ENCODE measurements around the gene MED26. TPM values are rescaled to one million over a fixed set of nuclear protein-coding genes. Genes with fewer than 3 reads are reported as not detected.
"Not testable (repeated sequence)": the region's sequence is repeated elsewhere in the genome, so short reads cannot be mapped to it uniquely, and the experiment has no call there.

MED26 gene
- polyA plus RNA-seq, 10 donors, result 4.5 to 6.8 (median 6.0) TPM

GRCh38 chr19:16575861-16576689, 51.9 kb downstream of the MED26 start:
- no peak for DNase-seq

- DNase-seq, result no peak
Measured at GRCh38 chr19:16575282-16575681, 52.7 kb downstream of the MED26 start.

- DNase-seq, result no peak
Measured at GRCh38 chr19:16573925-16574324, 54.1 kb downstream of the MED26 start.

DNA sequence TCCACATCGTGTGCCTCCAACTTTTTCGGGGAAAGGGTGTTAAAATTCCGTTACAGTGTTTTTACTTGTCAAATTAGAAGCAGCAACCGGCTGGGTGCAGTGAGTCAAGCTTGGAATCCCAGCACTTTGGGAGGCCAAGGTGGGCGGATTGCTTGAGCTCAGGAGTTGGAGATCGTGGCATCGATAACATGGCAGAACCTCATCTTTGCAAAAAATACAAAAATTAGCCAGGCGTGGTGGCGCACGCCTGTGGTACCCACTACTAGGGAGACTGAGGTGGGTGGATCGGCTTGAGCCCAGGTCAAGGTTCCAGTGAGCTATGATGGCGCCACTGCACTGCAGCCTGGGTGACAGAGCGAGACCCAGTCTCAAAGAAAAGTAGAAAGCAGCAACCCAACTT, 54.7 kb downstream of the MED26 start:
- DNase-seq, result no peak

GRCh38 chr19:16572332-16573211, 55.4 kb downstream of the MED26 start, which contains the start of gene SLC35E1:
Gene SLC35E1, minus strand, starts transcription at chr19:16572415. Its CDS starts 51 bp downstream, at chr19:16572364.
- DNase-seq, result peak; percentile 96 to 98 (median 96)

- peak in 1 of 3 donors; percentile 61 for DNase-seq
Measured at GRCh38 chr19:16571822-16572331, 56.1 kb downstream of the MED26 start.

GRCh38 chr19:16571283-16571682, 56.7 kb downstream of the MED26 start:
- DNase-seq, result peak in 1 of 3 donors; percentile 30

DNA sequence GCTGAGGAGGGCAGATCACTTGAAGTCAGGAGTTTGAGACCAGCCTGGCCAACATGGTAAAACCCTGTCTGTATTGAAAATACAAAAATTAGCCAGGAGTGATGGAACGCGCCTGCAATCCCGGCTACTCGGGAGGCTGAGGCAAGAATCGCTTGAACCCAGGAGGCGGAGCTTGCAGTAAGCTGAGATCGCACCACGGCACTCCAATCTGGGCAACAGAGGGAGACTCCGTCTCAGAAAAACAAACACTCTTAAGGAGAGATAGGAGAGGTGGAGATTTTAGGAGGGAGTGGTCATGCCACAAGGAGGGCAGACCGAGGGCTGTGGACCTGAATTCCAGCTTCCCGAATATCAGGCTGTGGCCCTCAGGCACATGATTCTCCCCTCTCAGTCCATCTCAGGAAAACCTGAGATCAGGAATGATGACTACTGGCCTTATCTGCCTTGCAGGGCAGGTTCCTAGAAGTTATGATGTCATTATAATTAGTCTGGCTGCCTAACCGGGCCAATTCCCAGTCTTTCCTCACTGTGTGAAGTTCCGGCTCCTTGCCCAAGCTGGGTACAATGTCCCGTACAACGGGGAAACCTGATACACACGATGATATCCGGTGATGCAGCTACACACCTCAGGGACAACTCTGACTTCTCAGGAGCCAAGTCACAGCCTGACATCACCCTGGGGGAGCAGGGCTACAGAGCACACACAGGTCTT, 58.2 kb downstream of the MED26 start:
- no peak for DNase-seq

- DNase-seq, result no peak
Measured at GRCh38 chr19:16566702-16567101, 61.3 kb downstream of the MED26 start.

DNA sequence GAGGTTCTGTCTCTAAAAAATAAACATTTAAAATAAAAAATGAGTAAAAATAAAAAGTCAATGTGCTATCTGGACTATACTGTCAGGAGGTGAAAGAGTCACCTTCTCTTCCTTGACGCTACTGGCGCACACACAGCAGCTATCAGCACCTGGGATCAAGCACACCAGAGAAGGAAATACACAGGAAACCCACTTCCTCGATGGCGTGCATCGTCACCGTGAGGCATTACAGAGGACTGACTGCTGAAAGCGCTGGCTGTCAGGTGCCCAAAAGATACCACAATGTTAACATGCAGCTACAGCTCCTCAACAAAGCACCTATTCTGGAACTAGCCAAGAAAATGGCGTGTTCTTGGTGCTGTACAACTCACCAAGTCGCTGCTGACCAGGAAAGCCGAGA, 61.8 kb downstream of the MED26 start:
- no peak for DNase-seq

DNA sequence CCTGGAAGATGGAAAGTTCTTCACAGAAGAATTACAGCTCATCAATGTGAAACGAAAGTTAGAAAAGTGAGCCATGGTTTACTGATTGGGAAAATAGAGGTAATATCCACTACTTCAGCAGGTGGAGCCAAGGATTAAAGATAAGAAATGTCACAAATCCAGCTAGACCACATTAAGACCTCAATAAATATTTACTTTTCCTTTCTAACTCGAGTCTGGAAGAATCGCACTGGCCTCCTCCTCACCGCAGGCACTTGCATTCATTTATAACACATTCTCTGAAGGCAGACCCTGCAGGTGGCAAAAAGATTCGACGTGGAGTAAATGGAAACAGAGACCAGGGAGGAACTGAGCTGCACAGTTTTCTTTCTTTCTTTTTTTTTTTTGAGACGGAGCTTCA, 63.2 kb downstream of the MED26 start:
- DNase-seq, result no peak

GRCh38 chr19:16562608-16563025, 65.4 kb downstream of the MED26 start:
- DNase-seq, result no peak

DNA sequence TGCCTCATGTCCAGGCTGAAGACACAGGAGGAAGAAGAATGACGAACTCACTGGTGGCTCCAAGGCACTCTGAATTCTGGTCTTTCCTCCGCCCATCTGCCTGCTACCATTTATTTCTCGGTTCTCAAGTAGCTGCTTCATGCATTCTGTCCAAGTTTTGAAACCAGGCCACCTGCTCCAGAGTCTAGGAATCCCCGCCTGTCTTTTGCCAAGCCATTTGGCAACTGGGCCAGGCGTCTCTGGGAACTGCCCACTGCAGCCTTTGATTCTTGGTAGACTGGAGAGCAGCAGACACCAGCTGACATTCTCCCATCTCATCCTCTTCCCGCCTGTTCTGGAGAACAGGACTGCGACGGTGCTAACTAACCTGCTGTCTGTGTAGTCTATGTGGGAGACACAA, 66.6 kb downstream of the MED26 start:
- peak; percentile 40 to 48 (median 44) for DNase-seq

DNA sequence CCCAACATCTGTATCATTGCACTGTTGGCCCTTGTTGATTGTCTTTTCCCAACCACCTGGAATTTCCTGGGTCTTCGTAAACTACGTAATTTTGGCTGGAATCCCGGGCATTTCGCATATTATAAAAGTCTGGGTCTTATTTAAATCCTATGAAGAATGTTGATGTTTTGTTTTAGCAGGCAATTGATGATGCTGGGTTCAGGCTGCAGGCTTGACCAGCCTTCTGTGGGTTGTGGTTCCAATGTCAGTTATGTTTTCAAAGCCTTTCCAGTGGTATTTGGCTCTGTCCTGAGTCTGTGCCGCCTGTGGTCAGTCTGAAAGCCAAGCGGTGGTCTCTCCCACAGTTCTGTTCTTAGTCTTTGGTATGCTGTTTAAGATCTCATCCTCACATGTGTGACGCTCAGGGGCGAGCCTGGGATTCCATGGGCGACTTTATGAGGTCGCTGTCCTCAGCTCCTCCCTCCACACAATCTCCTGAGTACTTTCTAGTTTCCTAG, 68.2 kb downstream of the MED26 start:
- no peak for DNase-seq

- DNase-seq, result no peak
Measured at GRCh38 chr19:16554776-16555175, 73.2 kb downstream of the MED26 start.

DNA sequence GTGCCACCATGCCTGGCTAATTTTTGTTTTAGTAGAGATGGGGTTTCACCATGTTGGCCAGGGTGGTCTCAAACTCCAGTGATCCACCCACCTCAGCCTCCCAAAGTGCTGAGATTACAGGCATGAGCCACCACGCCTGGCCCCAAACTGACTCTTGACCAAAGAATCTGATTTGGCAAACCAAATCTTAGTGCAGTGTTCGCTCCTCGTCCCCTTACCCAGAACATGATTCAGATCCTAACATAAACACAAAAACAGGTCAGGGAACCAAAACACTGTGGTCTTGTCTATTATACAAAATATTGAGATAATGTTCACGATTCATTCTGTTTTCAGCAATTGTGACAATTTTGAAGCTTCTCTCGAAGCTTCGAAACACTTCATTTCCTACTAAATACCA, 76.1 kb downstream of the MED26 start:
- DNase-seq, result not testable (repeated sequence)

DNA sequence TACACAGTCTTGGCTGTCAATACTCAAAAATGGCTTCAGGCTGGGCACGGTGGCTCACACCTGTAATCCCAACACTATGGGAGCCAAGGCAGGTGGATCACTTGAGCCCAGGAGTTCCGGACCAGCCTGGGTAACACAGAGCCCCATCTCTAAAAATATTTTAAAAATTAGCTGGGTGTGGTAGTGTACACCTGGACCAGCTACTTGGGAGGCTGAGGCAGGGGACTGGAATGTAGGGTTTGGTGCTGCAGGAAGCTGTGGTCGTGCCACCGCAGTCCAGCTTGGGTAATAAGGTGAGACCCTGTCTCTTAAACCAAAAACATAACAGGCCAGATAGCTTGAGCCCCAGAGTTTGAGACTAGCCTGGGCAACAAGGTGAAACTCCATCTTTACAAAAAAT, 79.0 kb downstream of the MED26 start:
- DNase-seq, result no peak

DNA sequence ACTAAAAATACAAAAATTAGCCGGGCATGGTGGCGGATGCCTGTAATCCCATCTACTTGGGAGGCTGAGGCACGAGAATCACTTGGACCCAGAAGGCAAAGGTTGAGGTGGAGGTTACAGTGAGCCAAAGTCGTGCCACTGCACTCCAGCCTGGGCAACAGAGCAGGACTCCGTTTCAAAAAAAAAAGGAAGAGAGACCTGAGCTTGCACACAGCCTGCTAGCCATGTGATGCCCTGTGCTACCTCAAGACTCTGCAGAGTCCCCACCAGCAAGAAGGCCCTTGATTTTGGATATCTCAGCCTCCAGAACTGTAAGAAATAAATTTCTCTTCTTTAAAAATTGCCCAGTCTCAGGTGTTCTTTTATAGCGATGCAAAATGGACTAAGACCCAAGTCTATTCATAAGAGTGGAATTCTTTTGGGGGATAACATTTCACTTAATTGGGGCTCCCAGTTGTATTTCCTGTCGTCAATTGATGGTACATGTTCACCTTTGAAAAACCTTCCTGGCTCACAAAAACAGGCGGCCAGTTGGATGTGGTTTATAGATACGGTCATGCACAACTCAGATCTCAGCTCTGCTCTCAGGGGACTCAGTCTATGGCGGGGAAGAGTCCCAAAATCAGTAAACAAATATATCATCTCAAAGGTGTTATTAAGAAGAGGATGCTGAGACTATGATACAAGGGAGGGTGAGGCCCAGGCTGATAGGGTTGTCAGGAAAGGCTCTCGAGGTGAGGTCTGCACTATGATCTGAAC, 83.4 kb downstream of the MED26 start:
- DNase-seq, result no peak

- not testable (repeated sequence) for DNase-seq
Measured at GRCh38 chr19:16543734-16544133, 84.3 kb downstream of the MED26 start.

GRCh38 chr19:16542910-16543472, 85.0 kb downstream of the MED26 start:
- DNase-seq, result no peak
